ENCODE measurements around the gene RECK.

The RECK gene

DNA sequence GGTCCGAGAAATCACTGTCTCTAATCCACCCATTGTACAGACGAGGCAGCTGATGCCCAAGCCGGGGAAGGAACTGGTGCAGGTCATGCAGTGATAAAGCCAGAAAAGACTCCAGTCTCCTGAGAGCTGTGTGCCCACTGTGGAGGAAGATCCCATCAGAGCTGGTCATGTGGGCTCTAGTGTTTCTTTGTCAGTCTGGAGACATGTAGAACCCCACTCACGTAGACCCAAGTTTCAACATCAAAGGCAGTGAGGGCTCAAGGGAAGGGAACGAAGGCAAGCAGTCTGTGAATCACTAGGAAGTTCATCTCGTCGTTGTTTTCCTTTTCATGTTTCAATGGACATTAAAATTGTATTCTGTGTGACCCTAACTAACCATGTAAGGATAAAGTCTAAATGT lies 85.3 kb downstream of the RECK start:
- no peak for TF ChIP-seq TAF1 (IDR thresholded peaks at IDR 0.05; ENCODE audit: borderline replicate concordance, insufficient read depth, low read length)
- no peak for TF ChIP-seq FOXP2 (optimal IDR thresholded peaks at IDR 0.05; ENCODE audit: borderline replicate concordance, extremely low read depth, extremely low read length, insufficient read depth)
- TF ChIP-seq REST (IDR thresholded peaks at IDR 0.05; ENCODE audit: insufficient read depth in 1 of 2, low read depth in 2 of 2, low read length in 2 of 2) = no peak
- TF ChIP-seq POLR2AphosphoS5 (IDR thresholded peaks at IDR 0.05; ENCODE audit: low read depth, low read length) = no peak
- TF ChIP-seq SIN3A (IDR thresholded peaks at IDR 0.05; ENCODE audit: borderline replicate concordance, insufficient read depth, low read length) = no peak

DNA sequence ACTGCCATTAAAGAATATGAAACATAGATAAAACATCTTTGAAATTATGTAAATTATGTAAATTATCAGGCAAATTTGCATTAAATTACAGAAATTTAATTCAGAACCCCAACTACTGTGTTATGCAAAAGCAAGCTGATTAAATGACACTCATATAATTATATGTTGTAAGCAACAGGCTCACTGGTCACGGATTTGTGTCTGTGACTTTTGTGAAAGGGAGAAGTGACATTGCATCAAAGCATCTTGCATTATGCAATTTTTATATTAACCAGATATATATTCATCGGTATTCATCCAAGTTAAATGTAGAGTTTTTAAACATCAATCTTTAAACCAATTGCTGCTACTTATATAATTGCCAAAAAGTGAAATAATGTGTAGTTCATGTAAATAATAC lies 86.8 kb downstream of the RECK start:
- TF ChIP-seq POLR2AphosphoS5 (IDR thresholded peaks at IDR 0.05; ENCODE audit: low read depth, low read length) (no peak), TAF1 (IDR thresholded peaks at IDR 0.05; ENCODE audit: borderline replicate concordance, insufficient read depth, low read length) (no peak), SIN3A (IDR thresholded peaks at IDR 0.05; ENCODE audit: borderline replicate concordance, insufficient read depth, low read length) (no peak), REST (IDR thresholded peaks at IDR 0.05; ENCODE audit: insufficient read depth in 1 of 2, low read depth in 2 of 2, low read length in 2 of 2) (no peak), FOXP2 (optimal IDR thresholded peaks at IDR 0.05; ENCODE audit: borderline replicate concordance, extremely low read depth, extremely low read length, insufficient read depth) (no peak)

DNA sequence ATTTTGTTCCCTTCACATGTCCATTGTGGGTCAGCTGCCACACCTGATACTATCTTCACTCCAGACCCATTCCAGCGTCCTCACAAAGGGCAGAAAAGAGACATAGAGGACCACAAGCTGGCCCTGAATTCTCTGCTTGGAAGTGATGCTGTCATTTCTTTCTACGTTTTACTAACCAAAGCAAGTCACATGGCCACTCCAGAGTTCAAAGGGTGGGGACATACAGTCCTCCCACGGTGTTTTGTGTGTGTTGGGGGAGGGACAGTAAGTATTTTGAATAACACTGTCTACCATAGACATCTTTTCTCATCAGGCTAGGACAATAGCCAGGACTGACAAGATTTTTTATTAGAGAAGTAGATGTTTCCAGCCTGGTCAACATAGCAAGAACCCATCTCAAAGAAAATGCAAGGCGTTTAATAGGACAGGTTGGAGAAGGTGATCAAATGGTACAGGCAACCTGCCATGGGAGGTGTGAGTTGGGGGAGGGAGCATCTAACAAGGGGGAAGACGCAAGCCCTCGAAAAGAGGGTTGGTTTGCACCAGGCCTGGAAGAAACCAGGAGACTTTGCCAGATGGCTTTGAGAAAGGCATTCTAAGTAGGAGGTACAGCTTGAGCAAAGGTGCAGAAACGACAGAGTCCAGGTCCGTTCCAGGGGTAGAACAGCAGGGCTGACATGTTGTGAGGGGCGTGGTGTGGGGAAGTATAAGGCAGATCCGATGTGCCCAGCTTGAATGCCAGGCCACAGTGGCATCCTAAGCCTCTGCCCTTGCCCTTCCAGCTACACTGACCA lies 88.5 kb downstream of the RECK start:
- TF ChIP-seq POLR2AphosphoS5 (IDR thresholded peaks at IDR 0.05; ENCODE audit: low read depth, low read length) (no peak), FOXP2 (optimal IDR thresholded peaks at IDR 0.05; ENCODE audit: borderline replicate concordance, extremely low read depth, extremely low read length, insufficient read depth) (no peak), SIN3A (IDR thresholded peaks at IDR 0.05; ENCODE audit: borderline replicate concordance, insufficient read depth, low read length) (no peak), TAF1 (IDR thresholded peaks at IDR 0.05; ENCODE audit: borderline replicate concordance, insufficient read depth, low read length) (no peak), REST (IDR thresholded peaks at IDR 0.05; ENCODE audit: insufficient read depth in 1 of 2, low read depth in 2 of 2, low read length in 2 of 2) (no peak)

- TF ChIP-seq TAF1 (IDR thresholded peaks at IDR 0.05; ENCODE audit: borderline replicate concordance, insufficient read depth, low read length) (no peak), POLR2AphosphoS5 (IDR thresholded peaks at IDR 0.05; ENCODE audit: low read depth, low read length) (no peak), REST (IDR thresholded peaks at IDR 0.05; ENCODE audit: insufficient read depth in 1 of 2, low read depth in 2 of 2, low read length in 2 of 2) (no peak), FOXP2 (optimal IDR thresholded peaks at IDR 0.05; ENCODE audit: borderline replicate concordance, extremely low read depth, extremely low read length, insufficient read depth) (no peak), SIN3A (IDR thresholded peaks at IDR 0.05; ENCODE audit: borderline replicate concordance, insufficient read depth, low read length) (no peak)
These were observed 89.5 kb downstream of the RECK start for GRCh38 chr9:36126016-36126730.

Measured in PFSK-1 (cell line).